ENCODE results near the gene TIMP2.

DNA sequence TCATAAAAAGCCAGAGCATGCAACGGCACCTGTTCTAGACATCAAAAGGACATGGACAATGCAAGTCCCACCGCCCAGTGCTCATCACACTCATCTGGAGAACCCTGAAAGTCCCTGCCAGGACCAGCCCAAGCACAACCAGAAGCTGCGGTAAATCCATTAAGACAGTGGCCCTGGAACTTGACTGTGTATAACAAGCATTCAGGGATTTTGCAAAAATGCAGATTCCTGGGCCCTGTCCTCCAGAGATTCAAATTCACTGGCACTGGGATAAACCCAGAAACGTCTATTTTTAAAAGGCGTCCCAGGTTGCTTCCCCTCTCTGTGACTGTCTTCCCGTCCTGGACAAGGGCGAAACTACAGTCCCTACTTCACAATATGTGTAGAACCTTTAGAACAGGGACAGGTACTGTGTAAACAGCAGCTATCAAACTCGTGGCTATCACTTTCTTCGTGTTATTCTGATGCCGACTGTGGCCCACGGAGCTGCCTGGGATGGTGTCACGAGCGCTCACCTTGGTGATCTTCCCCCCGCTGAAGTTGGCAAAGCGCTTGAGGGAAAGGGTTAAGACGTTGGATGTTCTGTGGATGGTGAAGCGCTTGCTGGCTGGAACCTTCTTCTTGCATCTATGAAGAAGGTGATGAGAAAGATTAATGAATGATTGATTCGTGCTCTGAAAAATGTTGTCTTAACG, 106.9 kb downstream of the TIMP2 start:
- TF ChIP-seq SIN3A (IDR thresholded peaks at IDR 0.05; ENCODE audit: borderline replicate concordance, insufficient read depth, low read depth, low read length) (no peak), POLR2AphosphoS5 (IDR thresholded peaks at IDR 0.05; ENCODE audit: low read depth, low read length) (no peak), TCF7L2 (IDR thresholded peaks at IDR 0.05; ENCODE audit: low read depth, low read length) (no peak)
- TF ChIP-seq, protein P1, sequence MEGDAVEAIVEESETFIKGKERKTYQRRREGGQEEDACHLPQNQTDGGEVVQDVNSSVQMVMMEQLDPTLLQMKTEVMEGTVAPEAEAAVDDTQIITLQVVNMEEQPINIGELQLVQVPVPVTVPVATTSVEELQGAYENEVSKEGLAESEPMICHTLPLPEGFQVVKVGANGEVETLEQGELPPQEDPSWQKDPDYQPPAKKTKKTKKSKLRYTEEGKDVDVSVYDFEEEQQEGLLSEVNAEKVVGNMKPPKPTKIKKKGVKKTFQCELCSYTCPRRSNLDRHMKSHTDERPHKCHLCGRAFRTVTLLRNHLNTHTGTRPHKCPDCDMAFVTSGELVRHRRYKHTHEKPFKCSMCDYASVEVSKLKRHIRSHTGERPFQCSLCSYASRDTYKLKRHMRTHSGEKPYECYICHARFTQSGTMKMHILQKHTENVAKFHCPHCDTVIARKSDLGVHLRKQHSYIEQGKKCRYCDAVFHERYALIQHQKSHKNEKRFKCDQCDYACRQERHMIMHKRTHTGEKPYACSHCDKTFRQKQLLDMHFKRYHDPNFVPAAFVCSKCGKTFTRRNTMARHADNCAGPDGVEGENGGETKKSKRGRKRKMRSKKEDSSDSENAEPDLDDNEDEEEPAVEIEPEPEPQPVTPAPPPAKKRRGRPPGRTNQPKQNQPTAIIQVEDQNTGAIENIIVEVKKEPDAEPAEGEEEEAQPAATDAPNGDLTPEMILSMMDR (IDR thresholded peaks at IDR 0.05) = no peak
- TF ChIP-seq, protein P2, sequence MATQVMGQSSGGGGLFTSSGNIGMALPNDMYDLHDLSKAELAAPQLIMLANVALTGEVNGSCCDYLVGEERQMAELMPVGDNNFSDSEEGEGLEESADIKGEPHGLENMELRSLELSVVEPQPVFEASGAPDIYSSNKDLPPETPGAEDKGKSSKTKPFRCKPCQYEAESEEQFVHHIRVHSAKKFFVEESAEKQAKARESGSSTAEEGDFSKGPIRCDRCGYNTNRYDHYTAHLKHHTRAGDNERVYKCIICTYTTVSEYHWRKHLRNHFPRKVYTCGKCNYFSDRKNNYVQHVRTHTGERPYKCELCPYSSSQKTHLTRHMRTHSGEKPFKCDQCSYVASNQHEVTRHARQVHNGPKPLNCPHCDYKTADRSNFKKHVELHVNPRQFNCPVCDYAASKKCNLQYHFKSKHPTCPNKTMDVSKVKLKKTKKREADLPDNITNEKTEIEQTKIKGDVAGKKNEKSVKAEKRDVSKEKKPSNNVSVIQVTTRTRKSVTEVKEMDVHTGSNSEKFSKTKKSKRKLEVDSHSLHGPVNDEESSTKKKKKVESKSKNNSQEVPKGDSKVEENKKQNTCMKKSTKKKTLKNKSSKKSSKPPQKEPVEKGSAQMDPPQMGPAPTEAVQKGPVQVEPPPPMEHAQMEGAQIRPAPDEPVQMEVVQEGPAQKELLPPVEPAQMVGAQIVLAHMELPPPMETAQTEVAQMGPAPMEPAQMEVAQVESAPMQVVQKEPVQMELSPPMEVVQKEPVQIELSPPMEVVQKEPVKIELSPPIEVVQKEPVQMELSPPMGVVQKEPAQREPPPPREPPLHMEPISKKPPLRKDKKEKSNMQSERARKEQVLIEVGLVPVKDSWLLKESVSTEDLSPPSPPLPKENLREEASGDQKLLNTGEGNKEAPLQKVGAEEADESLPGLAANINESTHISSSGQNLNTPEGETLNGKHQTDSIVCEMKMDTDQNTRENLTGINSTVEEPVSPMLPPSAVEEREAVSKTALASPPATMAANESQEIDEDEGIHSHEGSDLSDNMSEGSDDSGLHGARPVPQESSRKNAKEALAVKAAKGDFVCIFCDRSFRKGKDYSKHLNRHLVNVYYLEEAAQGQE (IDR thresholded peaks at IDR 0.05; ENCODE audit: insufficient read depth in 1 of 2, low read depth in 2 of 2, low read length in 1 of 2) = no peak
